Neuronal stem cell (in vitro differentiated cells): ENCODE measurements around the gene AMIGO1. TPM values are rescaled to one million over a fixed set of nuclear protein-coding genes. Genes with fewer than 3 reads are reported as not detected.

Source experiments
- DNase-seq: peaks from one replicate; pipeline ENCODE4 v3.0.0-alpha.2; 2013; ENCODE audit warnings: low spot score
- H2AFZ ChIP-seq: one replicate; pipeline ENCODE4 v1.6.1; 2013; ENCODE audit warnings: mild to moderate bottlenecking, low read length, inconsistent platforms
- H2AK5ac ChIP-seq: 2 replicates; pipeline ENCODE4 v1.6.1; 2013; ENCODE audit warnings: low read depth, mild to moderate bottlenecking, inconsistent platforms, low read length, moderate library complexity, mixed read lengths
- H2BK120ac ChIP-seq: 2 replicates; pipeline ENCODE4 v1.6.1; 2013; ENCODE audit warnings: low read depth, mild to moderate bottlenecking, inconsistent platforms, low read length, moderate library complexity, mixed read lengths
- H2BK12ac ChIP-seq: one replicate; pipeline ENCODE4 v1.6.1; 2013; ENCODE audit warnings: low read length, inconsistent platforms
- H2BK15ac ChIP-seq: 2 replicates; pipeline ENCODE4 v1.6.1; 2013; ENCODE audit warnings: mild to moderate bottlenecking, low read length, inconsistent platforms, mixed read lengths
- H2BK5ac ChIP-seq: one replicate; pipeline ENCODE4 v1.6.1; 2013; ENCODE audit warnings: inconsistent platforms, mild to moderate bottlenecking, low read length, moderate library complexity
- H3K14ac ChIP-seq: one replicate; pipeline ENCODE4 v1.6.1; 2013; ENCODE audit warnings: low read length, inconsistent platforms
- H3K18ac ChIP-seq: 2 replicates; pipeline ENCODE4 v1.6.1; 2013; ENCODE audit warnings: low read length, inconsistent platforms
- H3K23ac ChIP-seq: 2 replicates; pipeline ENCODE4 v1.6.1; 2013; ENCODE audit warnings: low read depth, mild to moderate bottlenecking, mixed read lengths, low read length, inconsistent platforms; ENCODE audit not compliant: poor library complexity
- H3K27ac ChIP-seq: replicated peaks from 3 replicates; pipeline ENCODE4 v1.5.1; 2013; ENCODE audit warnings: low read length, inconsistent platforms
- H3K27me3 ChIP-seq, 3 experiments: 2 replicates each; pipeline ENCODE4 v1.6.1; 2013; ENCODE audit warnings: low read length in 3 of 3, mild to moderate bottlenecking in 2 of 3, inconsistent platforms in 1 of 3, low read depth in 1 of 3, mixed read lengths in 1 of 3, moderate library complexity in 1 of 3; ENCODE audit not compliant: control insufficient read depth in 3 of 3, insufficient read depth in 3 of 3
- H3K36me3 ChIP-seq, 2 donors: replicated peaks in 1 of 2; 2 replicates each; pipeline ENCODE4 v1.6.1; 2013; ENCODE audit warnings: low read length in 2 of 2; ENCODE audit not compliant: control insufficient read depth in 2 of 2, insufficient read depth in 2 of 2
- H3K4ac ChIP-seq: 2 replicates; pipeline ENCODE4 v1.6.1; 2013; ENCODE audit warnings: inconsistent platforms, mild to moderate bottlenecking, low read length, moderate library complexity
- H3K4me1 ChIP-seq, 2 donors: 1 replicate in 1 of 2; 2 replicates in 1 of 2; pipeline ENCODE4 v1.6.1; 2013; ENCODE audit warnings: low read length in 2 of 2, low read depth in 1 of 2; ENCODE audit not compliant: control insufficient read depth in 2 of 2, insufficient read depth in 1 of 2
- H3K4me2 ChIP-seq: one replicate; pipeline ENCODE4 v1.6.1; 2013; ENCODE audit warnings: mild to moderate bottlenecking, low read length, inconsistent platforms; ENCODE audit not compliant: insufficient read depth, poor library complexity, severe bottlenecking
- H3K4me3 ChIP-seq, 2 donors: 2 replicates each; pipeline ENCODE4 v1.5.1; 2013; ENCODE audit warnings: low read length in 2 of 2, mild to moderate bottlenecking in 2 of 2, inconsistent platforms in 1 of 2, moderate library complexity in 1 of 2
- H3K79me1 ChIP-seq: one replicate; pipeline ENCODE4 v1.6.1; 2013; ENCODE audit warnings: low read depth, mild to moderate bottlenecking, inconsistent platforms, low read length, moderate library complexity
- H3K9ac ChIP-seq: one replicate; pipeline ENCODE4 v1.6.1; 2013; ENCODE audit warnings: mild to moderate bottlenecking, low read depth, low read length, inconsistent platforms; ENCODE audit not compliant: poor library complexity
- H3K9me3 ChIP-seq, 2 donors: replicated peaks in 1 of 2; 2 replicates each; pipeline versions ENCODE3 to v1.6.1; 2013; ENCODE audit warnings: low read length in 2 of 2, mild to moderate bottlenecking in 2 of 2, inconsistent platforms in 1 of 2, low read depth in 1 of 2, mixed read lengths in 1 of 2, moderate library complexity in 1 of 2; ENCODE audit not compliant: control insufficient read depth in 2 of 2, insufficient read depth in 1 of 2
- H4K8ac ChIP-seq: one replicate; pipeline ENCODE4 v1.6.1; 2013; ENCODE audit warnings: low read depth, mild to moderate bottlenecking, inconsistent platforms, low read length, moderate library complexity
- H4K91ac ChIP-seq: one replicate; pipeline ENCODE4 v1.6.1; 2013; ENCODE audit warnings: low read length, low read depth, mild to moderate bottlenecking, inconsistent platforms; ENCODE audit not compliant: poor library complexity
- WGBS, 2 donors: extraction: QIAGEN DNeasy Blood & Tissue Kit; methylation state at CpG; one replicate each; pipeline ENCODE4 v1.1.7; 2013; ENCODE audit warnings: missing lambda C conversion rate in 2 of 2, mixed read lengths in 1 of 2; ENCODE audit not compliant: insufficient read length in 2 of 2, insufficient replicate concordance in 1 of 2; ENCODE audit errors: extremely low coverage in 2 of 2; 5-methylcytosine and 5-hydroxymethylcytosine counted together
- polyA plus RNA-seq, 2 experiments: library from polyadenylated mRNA; stranded (reverse); fragments of 200-250 nt; gene quantifications; one replicate each; pipeline ENCODE4 v1.2.3, GENCODE V29; 2013

AMIGO1 gene
- 4.8 TPM for polyA plus RNA-seq (2013, experiment 1 of 2)
- polyA plus RNA-seq (2013, experiment 2 of 2) = 4.9 TPM

GRCh38 chr1:109509176-109510134, at the start of gene AMIGO1:
Gene AMIGO1 (minus strand): TSS chr1:109509727. CDS start chr1:109508912, 815 bp downstream.
- peak within 1 kb of the TSS; percentile 90 for H2AFZ ChIP-seq
- H2BK12ac ChIP-seq = peak within 1 kb of the TSS; percentile 46
- peak within 1 kb of the TSS; percentile 70 for H3K4me2 ChIP-seq
- H3K18ac ChIP-seq = peak within 1 kb of the TSS; percentile 87
- H3K4me1 ChIP-seq = peaks cover 7 to 9% of the 10 kb centered on the region in 2 donors
- no peak within 1 kb of the TSS for H3K4ac ChIP-seq
- no peak within 1 kb of the TSS for H3K27ac ChIP-seq
- no CpG with 5 or more reads among the region's 100 CpGs for WGBS, 2 donors
- H2BK5ac ChIP-seq = no peak within 1 kb of the TSS
- DNase-seq = peak; percentile 65
- H3K79me1 ChIP-seq = no peaks in the 10 kb centered on the region
- H4K91ac ChIP-seq = no peak within 1 kb of the TSS
- H3K36me3 ChIP-seq = no peaks in the 10 kb centered on the region
- H3K9ac ChIP-seq = peak within 1 kb of the TSS; percentile 94
- H2AK5ac ChIP-seq = peak within 1 kb of the TSS; percentile 85
- no peak within 1 kb of the TSS for H3K14ac ChIP-seq
- peak within 1 kb of the TSS; percentile 39 for H2BK15ac ChIP-seq
- H3K27me3 ChIP-seq = peaks cover 0 to 15% (median 8%) of the 10 kb centered on the region in 3 experiments
- H3K4me3 ChIP-seq = peak within 1 kb of the TSS; percentile 56 to 95
- no peak within 1 kb of the TSS for H4K8ac ChIP-seq
- H2BK120ac ChIP-seq = no peak within 1 kb of the TSS
- peak within 1 kb of the TSS; percentile 92 for H3K23ac ChIP-seq
- H3K9me3 ChIP-seq = no peaks in the 10 kb centered on the region

- peaks cover 9% of the 10 kb centered on the region for H3K79me1 ChIP-seq
- H2AK5ac ChIP-seq = no peak overlapping the region
- H3K23ac ChIP-seq = no peak overlapping the region
- no peak overlapping the region for H3K4me3 ChIP-seq
- H2BK12ac ChIP-seq = no peak overlapping the region
- DNase-seq = no peak
- no peak overlapping the region for H2BK120ac ChIP-seq
- H3K27me3 ChIP-seq = no peaks in the 10 kb centered on the region
- H3K27ac ChIP-seq = no peak overlapping the region
- no peak overlapping the region for H4K8ac ChIP-seq
- H3K14ac ChIP-seq = no peak overlapping the region
- no CpG with 5 or more reads among the region's 5 CpGs for WGBS, 2 donors
- no peak overlapping the region for H2AFZ ChIP-seq
- H3K9me3 ChIP-seq = peaks cover 0 to 2% of the 10 kb centered on the region in 2 donors
- no peak overlapping the region for H2BK15ac ChIP-seq
- no peak overlapping the region for H3K18ac ChIP-seq
- peaks cover 0 to 24% of the 10 kb centered on the region in 2 donors for H3K36me3 ChIP-seq
- H3K4me1 ChIP-seq = no peaks in the 10 kb centered on the region
- no peak overlapping the region for H3K4ac ChIP-seq
- H3K9ac ChIP-seq = peak overlapping the region; percentile 12
- H3K4me2 ChIP-seq = no peak overlapping the region
- no peak overlapping the region for H2BK5ac ChIP-seq
- no peak overlapping the region for H4K91ac ChIP-seq
These were observed 48.0 kb upstream of the AMIGO1 start for GRCh38 chr1:109557520-109557919.

GRCh38 chr1:109556563-109556962, 47.0 kb upstream of the AMIGO1 start:
- Histone ChIP-seq H2AK5ac (no peak overlapping the region), H3K14ac (no peak overlapping the region), H3K4me2 (no peak overlapping the region), H3K27me3 (no peaks in the 10 kb centered on the region), H4K8ac (no peak overlapping the region), H3K4ac (no peak overlapping the region), H4K91ac (no peak overlapping the region), H3K9me3 (peaks cover 0 to 2% of the 10 kb centered on the region in 2 donors), H2BK15ac (no peak overlapping the region), H3K79me1 (peaks cover 9% of the 10 kb centered on the region), H2AFZ (no peak overlapping the region), H3K9ac (no peak overlapping the region), H3K4me1 (no peaks in the 10 kb centered on the region), H2BK120ac (no peak overlapping the region), H3K23ac (no peak overlapping the region), H2BK12ac (no peak overlapping the region), H3K4me3 (no peak overlapping the region), H2BK5ac (no peak overlapping the region), H3K18ac (no peak overlapping the region), H3K36me3 (peaks cover 0 to 25% of the 10 kb centered on the region in 2 donors), H3K27ac (no peak overlapping the region)
- WGBS, 2 donors = no CpG with 5 or more reads among the region's 2 CpGs
- DNase-seq = no peak
